LHCN-M2 (cell line): Measurements from ENCODE around the gene FGF16. TPM values are rescaled to one million over a fixed set of nuclear protein-coding genes. Genes with fewer than 3 reads are reported as not detected.
"Not testable (repeated sequence)": the region's sequence is repeated elsewhere in the genome, so short reads cannot be mapped to it uniquely, and the experiment has no call there.

Experiments used
- DNase-seq: peaks from one replicate; pipeline ENCODE4 v3.0.0-alpha.2; 2012; ENCODE audit warnings: low read depth
- total RNA-seq: library from RNA; depleted of rRNA; stranded (reverse); fragments of >200 nt; gene quantifications from 2 replicates; pipeline ENCODE4 v1.2.3, GENCODE V29; 2014

Gene FGF16
- total RNA-seq, 1 experiment from 2014 or later: not detected

DNA sequence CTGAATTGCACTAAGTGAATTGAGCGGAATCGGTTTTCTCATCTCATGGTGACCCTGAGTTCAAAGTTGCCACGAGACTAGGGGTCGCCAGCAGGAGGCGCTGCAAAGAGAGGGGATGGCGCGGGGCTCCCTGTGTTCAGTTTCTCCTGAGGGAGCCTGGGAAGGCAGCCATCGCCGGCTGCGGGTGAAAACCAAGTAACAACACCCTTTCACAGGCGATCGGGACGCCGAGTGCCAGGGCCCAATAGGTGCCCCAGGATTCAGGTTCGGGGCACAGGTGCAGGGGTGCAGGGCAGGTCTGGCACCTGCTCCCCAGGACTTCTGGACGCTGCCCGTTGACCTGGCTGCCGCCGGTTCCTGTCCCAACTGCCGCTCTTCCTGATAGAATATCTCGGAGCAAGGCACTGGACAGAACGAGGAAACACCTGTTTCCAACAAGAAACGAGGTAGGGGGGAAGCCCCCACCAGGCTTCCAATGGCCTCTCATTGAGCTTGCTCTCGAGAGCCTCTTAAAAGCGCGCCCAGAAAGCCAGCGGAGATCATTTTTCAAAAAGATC lies 1.1 kb upstream of the FGF16 start:
- DNase-seq: no peak

DNA sequence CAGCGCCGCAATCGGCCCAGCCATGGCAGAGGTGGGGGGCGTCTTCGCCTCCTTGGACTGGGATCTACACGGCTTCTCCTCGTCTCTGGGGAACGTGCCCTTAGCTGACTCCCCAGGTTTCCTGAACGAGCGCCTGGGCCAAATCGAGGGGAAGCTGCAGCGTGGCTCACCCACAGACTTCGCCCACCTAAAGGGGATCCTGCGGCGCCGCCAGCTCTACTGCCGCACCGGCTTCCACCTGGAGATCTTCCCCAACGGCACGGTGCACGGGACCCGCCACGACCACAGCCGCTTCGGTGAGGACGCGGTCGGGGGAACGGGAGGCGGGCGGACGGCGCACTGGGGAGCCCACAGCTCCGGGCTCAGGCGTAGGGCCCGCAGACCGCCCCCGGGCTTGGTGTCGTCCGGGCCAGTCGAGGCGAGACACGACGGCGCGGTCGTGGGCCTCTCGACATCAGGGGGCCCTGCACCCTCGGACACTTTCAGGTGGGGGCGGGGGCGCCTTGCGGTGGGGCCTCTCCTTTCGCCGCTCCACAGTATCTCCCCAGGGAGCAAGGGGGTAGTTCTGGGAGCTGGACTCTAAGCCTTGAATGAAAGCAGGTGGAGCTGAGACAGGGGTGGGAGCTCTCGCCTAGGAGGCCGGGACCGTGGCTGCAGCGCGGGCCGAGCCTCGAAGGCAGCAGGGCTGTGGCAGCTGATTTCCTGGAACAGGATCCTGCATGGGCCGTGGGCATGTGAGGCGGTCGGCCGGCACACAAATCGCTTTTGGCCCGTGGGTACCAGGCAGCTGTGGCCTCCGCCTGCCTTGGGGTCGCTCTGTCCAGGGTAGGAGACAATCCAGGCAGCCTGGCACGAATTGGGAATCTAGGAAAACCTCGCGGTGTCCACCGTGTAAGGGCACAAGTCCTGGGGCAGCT lies 722 bp downstream of the FGF16 start:
- no peak for DNase-seq

DNA sequence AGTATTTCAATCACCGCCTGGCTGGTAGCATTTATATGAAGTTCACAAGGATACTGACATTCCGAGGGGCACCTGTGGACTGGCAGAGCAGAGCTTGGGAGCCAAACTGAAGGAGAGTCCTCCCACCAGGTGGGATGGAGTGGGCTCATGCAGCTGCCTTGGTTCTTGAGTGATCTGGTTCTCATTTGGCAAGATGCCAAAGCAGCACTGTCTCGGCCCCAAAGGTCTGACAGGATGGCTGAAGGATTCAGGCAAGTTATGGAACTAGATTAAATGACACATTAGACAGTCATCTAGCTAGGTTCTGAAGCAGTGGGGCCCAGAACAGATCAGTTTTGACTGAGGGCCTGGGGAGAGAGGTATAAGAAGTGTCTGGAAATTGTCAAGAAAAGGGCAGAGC lies 3.2 kb downstream of the FGF16 start:
- no peak for DNase-seq

DNA sequence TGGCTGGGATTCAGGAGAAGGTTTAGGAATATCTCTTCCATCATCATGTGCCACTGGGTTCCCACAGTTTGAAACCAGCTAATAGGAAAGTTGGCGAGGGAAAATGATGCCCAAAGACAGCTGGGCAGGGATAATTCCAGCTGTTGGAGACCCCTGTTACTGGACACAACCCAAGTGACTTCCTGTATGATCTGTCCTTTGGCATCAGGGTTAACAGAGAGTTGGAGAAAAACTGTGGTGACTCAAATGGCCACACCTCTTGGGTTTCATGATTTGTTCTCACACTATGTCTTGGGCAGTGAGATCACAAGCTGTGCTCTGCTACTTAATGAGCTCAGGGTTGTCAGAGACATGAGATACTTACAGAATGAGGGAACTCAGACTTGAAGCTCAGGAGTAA lies 3.8 kb downstream of the FGF16 start:
- peak; percentile 91 for DNase-seq

DNA sequence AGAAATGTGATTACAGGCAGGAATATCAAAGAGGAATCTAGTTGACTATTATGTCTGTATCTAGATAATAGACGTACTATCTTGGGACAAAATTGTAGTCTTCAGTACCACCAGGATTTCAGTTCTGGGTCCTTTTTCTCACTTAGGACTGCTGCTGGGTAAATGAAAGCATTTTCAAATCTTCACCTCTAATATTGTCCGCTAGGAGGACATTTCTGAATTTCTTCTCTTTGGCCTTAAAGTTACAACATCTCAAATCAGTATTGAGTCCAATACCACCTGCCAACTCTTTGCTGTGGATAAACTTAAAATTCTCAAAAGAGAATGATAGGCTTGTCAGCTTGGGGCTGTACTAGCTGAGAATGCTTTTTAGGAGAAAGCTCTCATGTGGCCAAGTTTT lies 6.0 kb downstream of the FGF16 start:
- DNase-seq: no peak

DNA sequence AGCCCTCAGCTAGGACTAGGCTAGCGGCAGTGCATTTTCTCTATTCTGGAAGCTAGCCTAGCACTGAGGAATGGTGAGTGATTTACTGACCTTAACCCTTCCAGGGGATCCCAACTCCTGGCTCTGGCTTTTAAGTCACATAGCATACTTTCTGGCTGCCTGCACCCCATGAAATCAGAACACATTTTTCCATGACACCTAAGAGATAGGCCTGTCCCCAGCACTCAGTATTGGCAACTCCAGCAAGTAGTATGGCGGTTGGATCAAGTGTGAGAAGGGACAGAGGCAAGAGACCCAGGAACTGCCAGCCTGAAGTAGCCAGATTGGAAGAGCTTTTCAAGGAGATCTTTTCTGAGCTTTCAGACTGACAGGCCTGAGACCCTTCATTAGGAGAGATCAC lies 8.2 kb downstream of the FGF16 start:
- no peak for DNase-seq

DNA sequence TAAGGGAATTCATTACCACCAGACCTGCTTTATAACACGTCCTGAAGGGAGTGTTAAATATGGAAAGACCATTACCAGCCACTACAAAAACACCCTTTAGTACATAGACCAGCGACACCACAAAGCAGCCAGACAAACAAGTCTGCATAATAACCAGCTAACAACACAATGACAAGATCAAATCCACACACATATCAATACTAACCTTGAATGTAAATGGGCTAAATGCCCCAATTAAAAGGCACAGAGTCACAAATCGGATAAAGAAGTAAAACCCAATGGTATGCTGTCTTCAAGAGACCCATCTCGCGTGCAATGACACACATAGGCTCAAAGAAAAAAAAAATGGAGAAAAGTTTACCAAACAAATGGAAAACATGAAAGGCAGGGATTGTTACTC lies 36.9 kb downstream of the FGF16 start:
- no peak for DNase-seq

DNA sequence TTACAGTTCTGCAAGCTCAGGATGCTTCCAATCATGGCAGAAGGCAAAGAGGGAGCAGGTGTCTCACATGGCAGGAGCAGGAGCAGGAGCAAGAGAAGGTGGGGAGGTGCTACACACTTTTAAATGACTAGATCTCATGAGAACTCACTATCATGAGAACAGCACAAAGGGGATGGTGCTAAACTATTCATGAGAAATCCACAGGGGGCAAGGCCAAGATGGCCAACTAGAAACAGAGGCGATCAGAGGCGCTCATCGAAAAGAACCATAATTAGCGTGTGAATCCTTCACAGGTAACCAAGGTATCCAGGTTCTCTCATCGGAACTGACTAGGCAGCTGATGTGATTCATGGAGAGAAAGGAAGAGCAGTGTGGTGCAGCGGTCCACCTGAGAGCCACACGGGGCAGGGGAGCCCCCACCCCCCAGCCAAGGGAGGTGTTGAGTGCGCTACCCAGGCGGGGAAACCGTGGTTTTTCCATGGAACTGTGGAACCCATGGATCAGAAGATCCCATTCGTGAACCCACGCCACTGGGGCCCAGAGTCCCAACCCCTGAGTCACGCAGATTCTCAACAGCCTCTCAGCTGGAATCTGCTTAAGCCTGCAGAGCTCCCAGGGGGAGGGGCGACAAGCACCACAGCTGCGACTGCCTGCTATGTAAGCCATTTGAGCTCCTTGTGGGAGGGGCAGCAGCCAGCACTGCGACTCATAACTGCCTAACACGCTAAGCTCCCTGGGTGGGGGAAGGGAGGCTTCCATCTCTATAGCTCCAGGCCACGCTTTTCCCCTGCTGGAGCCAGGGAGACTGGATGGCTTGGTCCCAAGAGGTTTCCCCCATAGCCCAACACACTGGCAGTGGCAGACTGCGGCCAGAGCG lies 46.7 kb downstream of the FGF16 start:
- DNase-seq: peak; percentile 80

DNA sequence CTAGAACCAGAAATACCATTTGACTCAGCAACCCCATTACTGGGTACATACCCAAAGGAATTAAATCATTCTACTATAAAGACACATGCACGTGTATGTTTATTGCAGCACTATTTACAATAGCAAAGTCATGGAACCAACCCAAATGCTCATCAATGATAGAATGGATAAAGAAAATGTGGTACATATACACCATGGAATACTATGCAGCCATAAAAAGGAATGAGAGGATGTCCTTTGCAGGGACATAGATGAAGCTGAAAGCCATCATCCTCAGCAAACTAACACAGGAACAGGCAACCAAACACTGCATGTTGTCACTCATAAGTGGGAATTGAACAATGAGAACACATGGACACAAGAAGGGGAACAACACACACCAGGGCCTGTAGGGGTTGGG lies 53.0 kb downstream of the FGF16 start:
- not testable (repeated sequence) for DNase-seq

DNA sequence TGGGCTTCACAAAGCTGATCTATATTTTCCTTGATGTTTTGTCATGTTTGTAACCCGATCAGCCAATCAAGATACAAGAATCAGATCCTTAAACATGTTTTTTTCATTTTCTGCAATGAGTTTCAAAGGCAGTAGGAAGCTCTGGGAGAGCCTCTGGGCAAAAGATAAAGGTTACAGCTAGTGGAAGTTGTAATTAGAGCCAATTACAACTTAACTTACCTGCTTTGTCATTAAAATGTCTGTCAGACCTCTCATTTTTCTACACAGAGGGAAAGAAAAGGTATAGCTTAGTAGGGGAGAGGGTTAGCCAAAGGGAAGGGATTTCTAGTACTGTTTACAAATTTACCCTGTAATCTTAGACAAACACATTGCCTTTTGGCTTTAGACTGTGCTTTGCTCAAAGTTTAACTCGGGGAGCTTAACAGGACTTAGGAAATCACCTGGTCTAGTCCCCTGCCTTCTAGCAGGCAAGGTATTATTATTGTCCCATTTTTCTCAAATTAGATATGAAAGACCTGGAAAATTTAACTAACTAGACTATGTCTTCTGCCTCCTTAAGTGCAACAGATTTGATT lies 55.8 kb downstream of the FGF16 start:
- DNase-seq: no peak

DNA sequence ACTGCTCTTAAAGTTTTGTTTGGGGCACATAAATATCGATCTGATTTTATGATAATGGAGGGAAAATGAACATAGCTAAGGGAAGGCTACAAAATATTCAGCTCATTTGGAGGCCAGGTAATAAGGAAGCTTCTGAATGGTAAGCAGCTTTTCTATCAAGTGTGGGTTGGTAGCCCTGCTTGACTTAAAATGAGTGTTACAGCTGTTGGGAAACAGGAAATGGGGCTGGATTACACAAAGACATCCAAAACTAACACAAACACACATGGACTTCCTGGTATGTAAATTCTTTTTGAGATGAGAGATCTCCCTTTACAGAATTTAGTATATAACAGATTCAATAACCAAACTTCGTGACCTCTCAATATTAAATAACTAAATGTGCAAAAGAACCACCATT lies 58.0 kb downstream of the FGF16 start:
- peak; percentile 54 for DNase-seq
